ENCODE results near the gene STK32B.
"Not testable (repeated sequence)": the region's sequence is repeated elsewhere in the genome, so short reads cannot be mapped to it uniquely, and the experiment has no call there.

The STK32B gene

DNA sequence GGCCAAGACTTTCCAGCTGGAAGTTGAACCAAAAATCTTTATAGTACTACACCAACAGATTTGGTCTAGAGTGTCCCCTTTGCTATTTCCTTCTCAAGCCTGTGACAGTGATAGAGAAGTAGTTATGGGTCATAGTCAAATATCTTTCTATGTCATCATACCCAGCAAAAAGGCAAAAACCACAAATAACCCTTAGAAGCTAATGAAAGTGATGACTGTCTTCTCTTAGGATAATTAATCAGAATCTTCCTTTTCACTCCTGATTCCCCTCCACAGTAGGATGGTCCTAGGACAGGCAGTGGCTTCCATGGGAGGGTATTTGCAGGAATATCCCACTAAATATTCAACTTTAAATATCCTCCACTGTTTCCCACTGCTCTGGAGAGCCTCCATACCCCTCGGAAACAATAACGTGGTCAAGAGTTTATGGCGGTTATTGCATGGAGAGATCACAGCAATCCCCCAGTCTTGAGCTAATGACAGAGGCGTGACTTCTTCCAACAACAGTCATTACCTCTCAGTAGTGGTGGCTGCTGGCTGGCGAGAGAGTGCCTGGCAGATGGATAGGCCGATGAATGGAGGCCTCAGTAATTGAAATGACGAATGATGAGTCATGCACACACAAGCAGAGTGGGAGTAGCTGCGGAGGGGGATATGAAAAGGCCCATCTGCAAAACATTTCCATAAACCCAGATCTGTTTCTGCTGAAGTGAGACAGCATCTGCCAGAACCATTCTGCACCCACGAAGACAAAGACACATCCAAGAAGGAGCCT is 154.9 kb downstream of the STK32B start:
- DNase-seq (ENCODE audit: low spot score) = peak; percentile 89

GRCh38 chr4:5209862-5210261 is 158.6 kb downstream of the STK32B start:
- DNase-seq (ENCODE audit: low spot score) = no peak

DNA sequence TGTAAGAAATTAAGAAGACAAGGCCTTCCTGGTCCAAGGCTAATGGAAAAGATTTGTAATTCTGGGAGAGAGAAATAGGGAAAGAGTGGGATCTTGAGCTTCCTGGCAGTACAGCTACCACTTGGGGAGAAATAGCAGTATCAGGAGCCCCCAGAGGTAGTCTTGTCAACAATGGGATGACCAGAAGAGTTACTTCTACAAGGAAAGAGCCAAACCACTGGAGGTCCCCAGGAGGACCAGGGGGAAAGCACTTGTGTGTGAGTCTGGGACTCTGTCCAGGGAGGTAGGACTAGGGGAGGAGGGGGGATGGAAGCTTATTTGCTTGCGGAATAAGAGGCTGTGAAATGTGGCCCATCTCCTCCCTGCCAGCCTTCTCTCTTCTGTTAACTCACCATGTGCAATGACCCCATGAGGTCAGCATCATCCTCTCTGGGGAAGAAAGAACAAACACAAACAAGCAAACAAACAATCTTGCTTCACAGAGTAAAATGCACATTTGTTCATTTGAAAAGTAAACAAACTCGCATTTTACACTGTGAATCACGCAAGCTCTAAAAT is 160.1 kb downstream of the STK32B start:
- DNase-seq (ENCODE audit: low spot score) = no peak

DNA sequence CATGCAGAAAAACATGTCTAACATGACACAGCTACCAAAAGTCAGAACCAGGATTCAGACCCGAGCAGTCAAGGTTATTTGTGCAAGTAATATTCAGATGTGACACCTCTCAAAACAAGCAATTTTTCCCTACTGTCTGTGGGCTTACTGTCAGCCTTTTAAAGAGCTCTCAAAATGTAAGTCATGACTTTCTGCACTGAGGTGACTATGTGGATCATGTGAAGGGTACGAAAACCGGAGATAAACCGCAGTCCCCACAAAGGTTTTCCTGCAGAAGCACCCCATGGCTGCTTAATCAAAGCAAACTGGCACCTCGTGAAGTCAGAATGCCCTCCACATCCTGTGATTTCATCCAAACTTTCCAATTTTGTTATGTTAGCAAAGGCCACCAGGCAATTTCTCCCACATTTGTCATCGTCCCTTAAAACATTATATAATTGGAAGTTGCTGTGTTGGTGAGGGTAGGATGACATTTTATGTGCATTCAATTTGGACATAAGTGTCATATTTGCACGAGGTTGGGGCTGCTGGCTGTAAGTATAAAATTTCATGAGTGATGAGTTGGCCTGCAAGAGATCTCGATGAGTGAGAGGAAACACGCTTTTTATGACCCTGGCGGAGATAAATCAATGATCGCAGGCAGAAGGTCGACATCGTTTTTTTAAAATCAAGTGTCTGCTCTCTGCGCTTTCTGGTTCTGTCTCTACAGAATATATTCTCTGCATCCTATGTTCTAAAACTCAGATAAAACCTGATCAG is 161.2 kb downstream of the STK32B start:
- DNase-seq (ENCODE audit: low spot score) = no peak

DNA sequence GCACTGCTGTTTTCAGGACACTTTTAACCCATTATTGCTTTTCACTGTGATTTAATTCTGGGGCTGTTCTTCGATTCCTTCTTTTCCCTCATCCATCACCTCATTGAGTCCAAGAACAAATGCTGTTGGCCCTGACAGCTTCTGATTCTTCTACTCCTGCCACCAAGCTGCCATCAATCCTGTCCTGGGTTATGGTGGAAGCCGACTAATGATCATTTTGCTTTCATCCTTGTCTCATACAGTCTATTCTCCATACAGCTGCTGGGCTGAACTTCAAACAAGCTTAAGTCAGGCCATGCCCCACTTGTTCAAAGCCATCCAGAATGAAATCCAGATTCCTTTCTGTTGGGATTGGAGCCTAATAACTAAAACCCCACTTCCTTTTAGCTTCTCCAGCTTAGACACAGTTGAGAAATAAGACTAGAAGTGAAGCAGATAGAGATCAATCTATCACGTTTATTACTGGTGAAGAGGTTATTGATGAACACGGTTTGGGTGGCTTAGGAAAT is 161.9 kb downstream of the STK32B start:
- no peak for DNase-seq (ENCODE audit: low spot score)

DNA sequence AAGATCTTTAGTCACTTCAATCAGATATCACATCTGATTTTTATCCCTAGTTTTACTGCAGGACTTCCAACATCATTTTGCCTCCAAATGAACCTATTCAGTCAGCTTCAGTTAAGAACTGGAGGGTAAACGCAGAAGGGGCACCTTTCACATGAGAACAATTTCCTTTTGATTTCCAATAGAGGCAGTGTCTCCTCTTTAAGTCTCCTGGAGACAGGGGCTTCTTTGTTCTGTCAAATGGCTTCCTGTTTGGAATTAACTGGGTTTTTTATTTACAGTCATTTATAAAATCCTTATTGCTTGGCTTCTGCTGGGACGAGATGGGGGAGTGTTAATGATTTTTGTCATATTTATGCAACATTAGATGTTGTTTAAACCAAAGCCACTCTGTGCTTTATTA is 164.0 kb downstream of the STK32B start:
- peak; percentile 37 for DNase-seq (ENCODE audit: low spot score)

GRCh38 chr4:5217421-5217820 is 166.1 kb downstream of the STK32B start:
- DNase-seq (ENCODE audit: low spot score) = no peak

GRCh38 chr4:5218376-5219069 is 167.2 kb downstream of the STK32B start:
- no peak for DNase-seq (ENCODE audit: low spot score)

GRCh38 chr4:5220028-5220427 is 168.7 kb downstream of the STK32B start:
- DNase-seq (ENCODE audit: low spot score) = no peak

- no peak for DNase-seq (ENCODE audit: low spot score)
Observed at GRCh38 chr4:5222047-5222446, 170.8 kb downstream of the STK32B start.

DNA sequence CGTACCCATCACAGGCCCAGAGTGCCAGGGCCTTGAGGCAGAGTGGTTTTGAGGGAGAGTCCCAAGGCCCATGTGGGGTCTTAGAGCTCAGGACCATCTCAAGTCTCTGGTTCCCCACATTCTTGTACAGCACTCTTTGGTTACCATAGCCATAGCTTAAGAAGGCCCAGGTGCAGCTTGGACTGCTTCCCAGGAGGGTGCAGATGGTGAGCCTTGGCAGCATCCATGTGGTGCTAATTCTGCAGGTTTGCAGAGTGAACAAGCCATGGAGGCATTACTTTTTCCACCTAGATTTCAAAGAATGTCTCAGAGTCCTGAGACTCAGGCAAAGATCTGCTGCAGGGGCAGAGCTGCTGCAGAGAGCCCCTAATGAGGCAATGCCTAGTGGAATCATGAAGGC is 171.7 kb downstream of the STK32B start:
- DNase-seq (ENCODE audit: low spot score) = no peak

DNA sequence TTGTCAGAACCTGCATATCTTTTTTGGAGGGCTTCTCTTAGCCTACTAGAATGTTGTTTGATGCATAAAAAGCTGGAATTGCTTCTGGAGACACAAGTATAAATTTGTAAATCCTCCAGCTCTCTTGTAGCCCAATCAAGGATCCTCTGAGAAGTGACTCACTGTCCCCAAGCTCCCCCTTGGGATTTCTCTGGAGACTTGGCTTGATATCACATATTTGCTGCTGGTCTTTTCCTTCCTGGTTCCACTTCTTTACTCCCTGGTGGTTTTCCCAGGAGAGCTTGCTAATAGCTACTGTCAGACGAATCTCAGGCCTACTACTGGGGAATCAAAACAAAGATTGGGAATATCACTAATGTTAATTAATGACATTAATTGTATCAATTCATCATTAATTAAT is 173.1 kb downstream of the STK32B start:
- DNase-seq (ENCODE audit: low spot score) = no peak

DNA sequence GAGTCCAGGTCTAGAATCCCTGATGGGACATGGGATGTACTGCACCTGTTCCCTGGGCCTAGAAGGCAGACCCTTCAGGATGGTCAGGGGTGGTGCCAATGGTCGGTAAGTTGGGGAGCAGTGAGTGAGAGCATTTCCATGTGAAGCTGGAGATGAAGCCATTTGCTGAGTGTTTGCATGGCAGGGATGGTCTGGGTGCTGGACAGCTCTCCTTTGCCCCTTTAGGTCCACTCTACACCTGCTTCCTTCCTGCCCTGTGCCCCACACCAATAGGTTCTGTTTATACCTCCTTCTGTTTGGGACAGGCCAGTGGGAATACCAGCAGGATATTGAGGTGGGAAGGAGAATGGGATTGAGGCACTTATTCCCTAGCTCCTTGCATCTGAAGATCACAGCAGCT is 181.3 kb downstream of the STK32B start:
- no peak for DNase-seq (ENCODE audit: low spot score)

- no peak for DNase-seq (ENCODE audit: low spot score)
Observed at GRCh38 chr4:5237086-5237660, 185.9 kb downstream of the STK32B start.

DNA sequence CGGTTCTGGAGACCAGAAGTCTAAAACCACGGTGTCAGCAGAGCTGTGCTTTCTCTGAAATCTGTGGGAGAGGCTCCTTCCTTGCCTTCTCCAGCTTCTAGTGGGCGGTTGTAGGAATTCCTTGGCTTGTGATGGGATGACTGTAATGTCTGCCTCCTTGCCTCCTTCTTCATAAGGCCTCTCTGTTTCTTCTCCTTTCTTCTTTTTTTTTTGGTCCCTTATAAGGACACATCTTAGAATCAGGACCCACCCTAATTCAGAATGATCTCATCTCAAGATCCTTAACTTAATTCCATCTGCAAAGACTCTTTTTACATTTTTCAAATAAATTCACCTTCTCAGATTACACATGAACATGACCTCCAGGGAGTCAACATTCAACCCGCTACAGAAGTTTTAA is 186.9 kb downstream of the STK32B start:
- DNase-seq (ENCODE audit: low spot score) = no peak

- DNase-seq (ENCODE audit: low spot score) = not testable (repeated sequence)
Observed at GRCh38 chr4:5247061-5247460, 195.8 kb downstream of the STK32B start.

DNA sequence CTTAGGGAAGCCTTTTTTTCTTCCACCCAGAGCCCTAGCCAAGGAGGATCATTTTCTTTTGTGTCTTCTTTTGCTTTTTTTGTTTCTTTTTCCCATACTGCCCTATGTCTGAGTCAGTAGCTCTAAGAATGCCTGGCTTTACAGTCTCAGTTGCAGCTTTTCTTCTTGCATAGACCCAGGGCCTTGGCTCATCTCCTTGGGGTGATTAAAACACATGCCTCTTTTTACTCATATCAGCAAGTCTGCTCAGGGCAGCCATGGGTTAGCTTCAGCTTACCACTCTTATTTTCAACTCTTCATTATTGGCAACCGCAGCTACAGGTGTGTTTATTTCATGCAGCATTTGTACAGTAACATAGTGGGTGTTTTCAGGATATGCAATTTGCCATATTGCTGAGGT is 196.5 kb downstream of the STK32B start:
- DNase-seq (ENCODE audit: low spot score) = no peak

DNA sequence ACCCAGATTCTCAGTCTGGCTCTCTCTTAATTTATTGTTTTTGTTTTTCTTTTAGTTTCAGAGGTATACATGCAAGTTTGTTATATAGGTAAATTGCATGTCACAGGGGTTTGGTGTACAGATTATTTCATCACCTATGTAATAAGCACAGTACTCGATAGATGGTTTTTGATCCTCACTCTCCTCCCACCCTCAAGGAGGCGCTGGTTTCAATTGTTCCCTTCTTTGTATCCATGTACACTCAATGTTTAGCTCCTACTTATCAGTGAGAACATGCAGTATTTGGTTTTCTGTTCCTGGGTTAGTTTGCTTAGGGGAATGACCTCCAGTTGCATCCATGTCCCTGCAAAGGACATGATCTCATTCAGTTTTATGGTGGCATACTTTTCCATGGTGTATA is 198.4 kb downstream of the STK32B start:
- no peak for DNase-seq (ENCODE audit: low spot score)

DNA sequence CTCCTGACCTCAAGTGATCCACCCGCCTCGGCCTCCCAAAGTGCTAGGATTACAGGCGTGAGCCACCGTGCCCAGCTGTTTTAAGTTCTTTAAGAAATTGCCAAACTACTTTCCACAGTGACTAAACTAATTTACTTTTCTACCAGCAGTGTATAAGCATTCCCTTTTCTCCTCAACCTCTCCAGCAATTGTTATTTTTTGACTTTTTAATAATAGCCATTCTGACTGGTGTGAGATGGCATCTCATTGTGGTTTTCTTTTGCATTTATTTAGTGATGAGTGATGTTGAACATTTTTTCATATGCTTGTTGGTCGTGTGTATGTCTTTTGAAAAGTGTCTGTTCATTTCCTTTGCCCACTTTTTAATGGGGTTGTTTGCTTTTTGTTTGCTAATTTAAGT is 199.3 kb downstream of the STK32B start:
- DNase-seq (ENCODE audit: low spot score) = not testable (repeated sequence)

DNA sequence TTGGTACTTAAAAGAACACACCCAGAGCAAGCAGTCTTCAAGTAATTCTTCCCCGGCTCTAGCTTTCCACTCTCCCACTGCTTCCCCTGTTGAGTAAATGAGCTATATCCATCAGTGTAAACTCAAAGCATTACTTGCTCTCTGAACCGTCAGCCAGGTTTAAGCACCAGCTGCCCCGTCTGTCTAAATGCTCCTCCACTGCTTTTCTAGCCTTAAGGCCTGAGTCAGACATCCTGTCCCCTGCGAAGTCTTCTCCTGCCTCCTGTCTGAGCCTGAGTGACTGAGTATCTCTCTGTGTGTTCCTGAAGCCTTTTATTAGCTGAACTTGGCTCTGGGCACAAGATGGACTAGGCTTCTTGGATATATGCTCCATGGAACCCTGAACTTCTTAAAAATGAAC is 205.1 kb downstream of the STK32B start:
- DNase-seq (ENCODE audit: low spot score) = no peak

DNA sequence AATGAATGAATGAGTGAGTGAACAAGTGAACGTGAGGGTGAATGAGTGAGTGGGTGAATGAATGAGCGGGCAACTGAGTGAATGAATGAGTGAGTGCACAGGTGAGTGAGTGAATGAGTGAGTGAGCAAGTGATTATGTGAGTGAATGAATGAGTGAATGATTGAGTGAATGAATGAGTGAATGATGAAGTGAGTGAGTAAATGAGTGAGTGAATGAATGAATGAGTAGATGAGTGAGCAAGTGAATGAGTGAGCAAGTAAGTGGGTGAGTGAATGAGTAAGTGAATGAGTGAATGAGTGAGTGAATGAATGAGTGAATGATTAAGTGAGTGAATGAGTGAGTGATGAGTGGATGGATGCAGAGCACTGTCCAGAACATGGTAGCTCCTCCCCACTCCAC is 205.8 kb downstream of the STK32B start:
- no peak for DNase-seq (ENCODE audit: low spot score)

- DNase-seq (ENCODE audit: low spot score) = no peak
Observed at GRCh38 chr4:5259471-5259870, 208.2 kb downstream of the STK32B start.

Data from globus pallidus (tissue), 1 donor.